GM21576 (cell line): Measurements from ENCODE around the gene ASTL.

Source experiments
- ATAC-seq: cut with Tn5 transposase; IDR thresholded peaks from one replicate; pipeline ENCODE4 v1.9.1; 2021; ENCODE audit warnings: mild to moderate bottlenecking, moderate library complexity; ENCODE audit not compliant: unreplicated experiment

Gene ASTL

GRCh38 chr2:96130483-96130882 lies 7.8 kb downstream of the ASTL start:
- ATAC-seq, result no peak

GRCh38 chr2:96129528-96130120 lies 8.7 kb downstream of the ASTL start:
- no peak for ATAC-seq

- no peak for ATAC-seq
These were observed 9.8 kb downstream of the ASTL start for GRCh38 chr2:96128456-96128855.

- ATAC-seq, result no peak
These were observed 13.7 kb downstream of the ASTL start for GRCh38 chr2:96124406-96125265.

GRCh38 chr2:96123936-96124335 lies 14.4 kb downstream of the ASTL start:
- no peak for ATAC-seq

- ATAC-seq, result no peak
These were observed 15.0 kb downstream of the ASTL start for GRCh38 chr2:96123290-96123689.

DNA sequence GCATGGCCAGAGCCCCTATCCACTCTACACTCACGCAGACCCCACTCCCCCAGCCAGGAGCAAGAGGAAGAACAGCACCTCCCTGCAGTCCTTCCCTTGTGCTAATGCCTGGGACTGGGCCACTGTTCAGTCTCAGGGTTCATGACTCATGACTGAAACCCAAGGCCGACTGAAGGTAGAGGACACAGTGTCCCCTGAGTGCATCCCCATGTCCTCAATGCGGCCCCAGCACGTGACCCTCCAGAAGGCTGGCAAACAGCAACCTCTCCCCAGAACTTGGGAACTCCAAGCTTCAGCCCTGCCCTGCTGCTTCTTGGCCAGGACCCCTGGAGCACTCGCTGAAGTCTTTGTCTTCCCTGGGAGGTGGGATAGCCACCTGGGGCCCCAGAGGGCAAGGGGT lies 15.9 kb downstream of the ASTL start:
- no peak for ATAC-seq

DNA sequence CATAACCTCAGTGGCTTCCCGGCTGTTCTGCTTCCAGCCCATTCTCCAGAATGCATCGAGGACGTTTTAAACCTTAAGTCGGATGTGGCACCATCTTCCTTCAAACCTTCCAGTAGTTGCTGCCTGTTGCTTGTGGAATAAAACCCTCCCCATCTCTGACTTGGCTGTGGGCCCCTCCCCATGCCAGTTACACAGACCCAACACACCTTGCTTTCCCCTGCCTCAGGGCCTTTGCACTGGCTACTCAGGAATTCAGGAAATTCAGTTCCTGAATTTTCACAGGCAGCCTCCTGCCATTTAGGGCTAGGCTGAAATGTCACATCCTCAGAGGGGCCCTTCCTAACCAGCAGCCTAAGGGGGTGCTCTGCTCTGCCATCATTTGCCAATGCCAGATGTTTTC lies 16.9 kb downstream of the ASTL start:
- no peak for ATAC-seq

DNA sequence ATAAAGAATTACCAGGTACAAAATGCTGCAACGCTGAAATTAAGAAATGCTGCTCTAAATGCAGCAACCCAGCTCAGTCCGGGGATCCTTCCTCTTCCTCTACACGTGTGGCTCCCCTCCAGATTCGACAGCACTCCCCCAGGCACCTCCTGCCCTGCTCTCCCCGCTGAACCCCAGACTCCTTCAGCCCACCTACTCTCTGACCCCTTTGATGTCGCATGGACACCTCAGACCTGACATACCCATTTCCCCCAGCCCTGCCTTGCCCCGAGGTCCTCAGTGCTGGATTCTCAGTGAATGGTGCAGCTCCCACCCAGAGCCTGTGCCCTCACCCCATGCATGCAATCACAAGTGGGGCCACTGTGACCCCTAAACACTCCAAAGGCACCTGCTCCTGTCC lies 17.3 kb downstream of the ASTL start:
- no peak for ATAC-seq

- ATAC-seq, result no peak
These were observed 18.1 kb downstream of the ASTL start for GRCh38 chr2:96120091-96120720.

DNA sequence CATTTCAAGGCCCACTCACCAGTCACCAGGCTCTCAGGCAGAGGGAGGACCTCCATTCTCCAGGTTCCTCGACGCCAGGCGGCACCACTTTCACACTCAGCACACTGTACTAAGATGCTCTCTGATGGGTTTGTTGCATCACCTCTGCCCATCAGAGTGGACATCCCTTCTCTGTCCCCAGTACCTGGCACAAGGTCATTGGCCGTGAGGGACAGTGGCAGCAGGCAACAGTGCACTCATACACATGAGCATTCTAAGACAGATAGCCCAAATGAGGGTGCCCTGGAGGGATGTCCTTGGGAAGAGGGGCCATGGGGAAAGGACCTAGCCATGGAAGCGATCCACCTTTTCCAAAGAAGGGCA lies 18.9 kb downstream of the ASTL start:
- ATAC-seq, result no peak

- ATAC-seq, result no peak
These were observed 19.5 kb downstream of the ASTL start for GRCh38 chr2:96118698-96119388.

- no peak for ATAC-seq
These were observed 20.4 kb downstream of the ASTL start for GRCh38 chr2:96117701-96118588.

- ATAC-seq, result peak; percentile 64
These were observed 21.3 kb downstream of the ASTL start for GRCh38 chr2:96116879-96117533.

- ATAC-seq, result peak; percentile 50
These were observed 21.9 kb downstream of the ASTL start, which contains the start of gene ADRA2B for GRCh38 chr2:96116424-96116878. TSS of gene ADRA2B (minus strand) at chr2:96116571. CDS start at chr2:96116149, 422 bp downstream.

GRCh38 chr2:96115631-96116423 lies 22.5 kb downstream of the ASTL start:
- no peak for ATAC-seq

GRCh38 chr2:96114903-96115581 lies 23.3 kb downstream of the ASTL start:
- ATAC-seq, result no peak

- no peak for ATAC-seq
These were observed 23.8 kb downstream of the ASTL start for GRCh38 chr2:96114546-96114902.

DNA sequence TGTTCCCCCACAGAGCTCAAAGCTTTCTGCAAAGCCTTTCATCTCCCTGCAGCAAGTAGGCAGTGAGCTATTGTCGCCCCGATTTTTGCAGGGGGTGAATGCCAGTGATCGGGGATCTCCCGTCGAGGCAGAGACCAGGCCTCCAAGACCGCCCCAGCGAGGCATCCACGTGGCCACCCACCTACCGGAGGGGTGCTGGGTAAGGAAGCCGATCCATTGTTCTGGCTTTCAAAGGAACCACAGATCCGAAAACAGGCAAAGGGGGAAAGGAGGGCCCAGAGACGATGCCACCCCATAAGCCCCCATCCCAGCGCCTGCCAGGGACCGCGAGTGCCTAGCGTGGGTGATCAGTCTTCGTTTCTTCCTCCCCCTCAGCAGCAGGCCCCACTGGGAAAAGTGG lies 24.4 kb downstream of the ASTL start:
- ATAC-seq, result no peak
